GM21717 (cell line): Measurements from ENCODE around the gene DVL1.

Source experiments
- ATAC-seq: cut with Tn5 transposase; IDR thresholded peaks from one replicate; pipeline ENCODE4 v1.9.1; 2021; ENCODE audit warnings: mild to moderate bottlenecking, moderate library complexity; ENCODE audit not compliant: unreplicated experiment

The DVL1 gene

DNA sequence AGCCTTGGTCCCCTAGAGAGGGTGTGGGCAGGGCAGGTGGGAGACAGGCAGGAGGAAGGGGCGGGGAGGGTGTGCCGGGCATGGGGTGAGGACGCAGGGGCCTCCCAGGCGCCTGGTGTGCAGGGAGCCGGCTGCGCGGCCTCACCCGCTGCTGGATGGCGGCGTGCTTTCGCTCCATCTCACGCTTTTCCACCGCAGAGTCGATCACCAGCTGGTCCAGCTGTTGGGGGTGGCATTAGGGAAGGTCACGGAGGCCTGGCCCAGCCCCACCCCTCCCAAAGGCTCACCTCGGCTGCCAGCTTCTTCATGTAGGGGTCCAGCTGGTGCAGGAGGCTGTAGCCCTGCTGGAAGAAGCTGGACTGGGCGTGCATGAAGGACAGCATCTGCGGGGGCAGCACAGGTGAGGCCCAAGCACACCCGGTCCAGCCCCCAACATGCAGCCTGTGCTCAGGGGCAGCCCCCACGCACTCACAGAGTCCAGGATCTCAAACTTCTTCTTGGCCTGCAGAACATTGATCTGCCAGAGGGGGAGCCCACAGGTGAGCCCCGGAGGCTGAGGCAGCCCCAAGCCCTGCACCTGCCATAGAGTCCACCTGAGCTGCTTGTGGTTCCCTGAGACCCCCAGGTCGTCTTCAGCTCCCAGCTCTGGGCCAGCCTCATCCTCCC lies 49.4 kb downstream of the DVL1 start:
- ATAC-seq = no peak

DNA sequence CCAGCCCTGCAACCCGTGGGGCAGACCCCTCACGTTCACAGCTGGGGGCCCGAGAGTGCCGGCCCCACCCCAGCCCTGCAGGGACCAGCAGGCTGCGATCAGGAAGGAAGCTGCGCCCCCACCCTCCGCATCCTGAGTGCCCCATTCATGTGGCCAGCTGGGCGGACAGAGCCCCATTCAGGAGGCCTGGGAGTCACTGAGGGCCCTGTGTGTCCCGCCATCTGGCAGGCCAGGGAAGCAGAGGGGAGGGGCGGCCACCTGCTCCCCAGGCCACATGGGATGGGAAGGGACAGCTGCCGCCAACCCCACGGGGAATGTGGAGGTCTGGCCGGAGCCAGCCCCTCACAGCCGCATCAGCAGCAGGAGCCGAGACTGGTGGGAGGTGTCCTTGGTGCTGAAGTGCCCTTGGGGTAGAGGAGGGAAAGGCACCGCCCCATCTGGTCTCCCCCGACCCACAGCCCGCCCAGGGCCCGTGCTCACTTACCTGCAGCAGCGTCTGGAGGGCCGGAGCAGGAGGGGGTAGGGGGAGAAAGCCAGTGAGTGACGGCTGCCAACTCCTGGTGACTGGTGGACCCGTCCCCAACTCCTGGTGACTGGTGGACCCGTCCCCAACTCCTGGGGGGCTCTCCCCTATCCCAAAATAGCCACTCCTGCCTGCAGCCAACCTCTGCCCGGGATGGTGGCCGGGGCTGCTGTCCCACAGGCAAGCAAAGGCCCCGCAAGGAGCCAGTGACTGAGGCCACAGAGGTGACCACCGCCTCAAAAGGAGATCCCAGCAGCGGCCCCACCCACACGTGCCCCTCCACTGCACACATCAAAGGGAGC lies 50.1 kb downstream of the DVL1 start:
- no peak for ATAC-seq

DNA sequence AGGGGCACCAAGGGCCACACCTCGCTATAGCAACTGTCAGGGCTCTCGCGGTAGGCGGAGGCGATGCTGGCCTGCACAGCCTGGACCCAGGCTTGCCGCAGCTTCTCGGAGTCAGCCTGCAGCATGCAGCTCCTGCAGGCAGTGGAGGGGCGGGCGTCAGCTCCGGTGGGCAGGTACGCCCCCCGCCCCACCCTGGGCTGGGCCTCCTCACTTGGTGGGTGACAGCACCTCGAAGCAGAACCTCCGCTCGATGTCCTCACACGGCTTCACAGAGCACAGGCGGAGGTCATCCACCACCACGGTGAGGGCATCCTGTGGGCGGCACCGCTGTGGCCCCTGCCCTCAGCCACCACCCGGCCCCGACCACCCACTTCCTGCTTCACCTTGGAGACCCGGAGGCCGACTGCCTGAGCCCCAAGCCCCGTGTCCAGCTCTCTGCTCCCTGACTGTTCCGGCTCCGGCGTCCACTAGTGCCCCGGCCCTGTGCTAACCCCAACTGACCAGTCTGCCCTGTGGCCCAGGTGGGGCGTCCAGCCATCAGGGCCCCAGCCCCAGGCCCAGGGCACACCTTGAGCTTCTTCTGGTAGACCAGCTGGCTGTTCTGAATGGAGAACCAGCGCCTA lies 51.3 kb downstream of the DVL1 start:
- no peak for ATAC-seq

DNA sequence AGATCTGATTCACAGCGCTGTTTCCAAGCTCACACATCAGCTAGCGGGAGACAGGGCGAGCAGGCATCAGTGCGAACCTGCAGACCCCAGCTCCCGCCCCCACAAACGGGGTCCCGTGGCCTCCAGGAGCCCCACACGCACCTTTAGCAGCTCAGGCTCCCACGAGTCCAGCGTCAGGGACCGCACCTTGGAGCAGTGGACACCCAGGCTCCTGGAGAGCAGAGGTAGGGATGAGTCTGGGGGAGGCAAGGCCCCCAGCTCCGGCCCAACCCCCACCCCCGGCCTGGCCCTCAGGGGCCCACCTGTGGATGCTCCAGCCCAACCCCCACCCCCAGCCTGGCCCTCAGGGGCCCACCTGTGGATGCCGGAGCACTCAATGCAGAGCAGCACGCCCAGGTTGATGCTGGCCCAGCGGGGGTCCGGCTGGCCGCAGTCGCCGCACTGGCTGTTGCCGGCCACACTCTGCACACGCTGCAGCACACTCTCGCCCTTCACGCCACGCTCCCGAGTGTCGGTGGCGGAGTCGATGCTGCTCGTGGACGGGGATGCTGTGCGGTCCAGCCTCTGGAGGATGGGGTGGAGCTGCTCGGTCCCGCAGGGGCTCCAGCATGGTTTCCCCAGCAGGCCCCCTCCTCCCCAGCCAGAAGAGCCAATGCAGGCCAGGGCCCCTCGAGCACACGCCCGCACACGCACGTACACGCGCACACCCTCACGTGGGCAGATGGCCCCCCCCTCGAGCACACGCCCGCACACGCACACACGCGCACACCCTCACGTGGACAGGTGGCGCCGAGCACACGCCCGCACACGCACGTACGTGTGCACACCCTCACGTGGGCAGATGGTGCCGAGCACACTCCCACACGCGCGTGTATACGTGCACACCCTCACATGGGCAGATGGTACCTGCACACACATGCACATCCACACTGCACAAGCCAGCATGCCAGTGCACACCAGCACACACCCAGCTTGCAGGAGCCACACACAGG lies 52.9 kb downstream of the DVL1 start:
- ATAC-seq = no peak

DNA sequence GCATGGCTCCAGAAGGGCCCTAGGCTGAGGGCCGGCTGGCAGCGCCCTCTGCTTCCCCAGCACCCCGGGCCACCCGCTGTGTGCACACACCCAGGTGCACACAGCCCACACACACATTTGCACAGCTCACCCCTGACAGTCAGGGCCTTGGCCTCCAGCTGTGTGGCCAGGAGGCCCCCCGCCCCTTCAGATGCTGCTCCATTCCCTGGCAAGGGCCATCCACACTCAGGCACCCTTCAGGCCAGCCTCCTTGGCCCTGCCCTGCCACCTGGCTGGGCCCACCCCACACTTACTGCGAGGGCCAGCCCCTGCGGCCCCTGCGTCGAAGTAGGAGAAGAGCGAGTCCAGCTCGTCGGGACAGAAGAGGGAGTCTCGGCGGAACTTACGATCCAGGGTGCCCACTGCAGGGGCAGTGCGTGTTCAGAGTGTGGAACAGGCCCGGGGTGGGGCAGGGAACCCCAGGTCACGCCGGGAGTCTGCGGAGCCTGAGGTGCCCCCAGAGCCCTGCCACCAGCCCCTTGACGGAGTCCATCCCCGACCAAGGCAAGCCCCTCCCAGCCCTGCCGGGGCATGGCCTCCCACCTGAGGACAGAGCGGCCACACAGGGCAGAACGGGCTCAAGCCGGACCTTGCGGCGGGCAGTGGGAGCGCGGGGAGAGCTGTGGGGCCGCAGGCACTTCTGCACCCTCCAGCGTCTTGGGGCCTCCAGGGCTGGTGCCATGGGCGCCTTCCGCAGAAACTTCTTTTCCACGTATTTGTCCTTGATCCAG lies 53.9 kb downstream of the DVL1 start:
- no peak for ATAC-seq

DNA sequence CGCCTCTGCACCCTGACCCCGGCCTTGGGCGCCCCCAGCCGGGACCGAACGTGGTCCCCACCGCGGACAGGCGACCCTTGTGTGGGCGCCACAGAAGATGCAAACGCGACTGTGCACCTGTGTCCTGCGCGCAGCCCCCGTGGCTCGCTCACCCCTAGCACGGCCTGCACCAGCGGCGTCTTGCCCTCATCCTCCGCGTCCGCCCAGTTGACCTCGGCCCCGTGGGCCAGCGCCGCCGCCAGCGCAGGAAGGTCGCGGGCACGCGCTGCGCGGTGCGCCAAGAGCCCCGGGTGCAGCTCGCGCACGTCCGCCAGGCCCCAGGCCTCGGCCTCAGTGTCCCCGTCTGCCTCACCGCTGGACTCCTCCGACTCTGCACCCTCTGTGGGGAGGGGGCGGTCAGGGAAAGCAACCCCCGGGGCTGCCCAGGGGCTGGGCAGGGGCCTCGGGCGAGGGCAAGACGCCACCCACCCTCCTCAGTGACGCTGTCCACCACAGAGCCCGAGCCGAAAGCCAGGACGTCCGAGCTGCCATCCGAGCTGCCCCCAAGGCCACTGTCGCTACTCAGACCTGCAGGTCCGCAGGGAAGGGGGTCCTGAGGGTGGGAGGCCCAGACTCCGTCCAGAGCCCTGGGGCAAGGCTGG lies 54.8 kb downstream of the DVL1 start:
- no peak for ATAC-seq

DNA sequence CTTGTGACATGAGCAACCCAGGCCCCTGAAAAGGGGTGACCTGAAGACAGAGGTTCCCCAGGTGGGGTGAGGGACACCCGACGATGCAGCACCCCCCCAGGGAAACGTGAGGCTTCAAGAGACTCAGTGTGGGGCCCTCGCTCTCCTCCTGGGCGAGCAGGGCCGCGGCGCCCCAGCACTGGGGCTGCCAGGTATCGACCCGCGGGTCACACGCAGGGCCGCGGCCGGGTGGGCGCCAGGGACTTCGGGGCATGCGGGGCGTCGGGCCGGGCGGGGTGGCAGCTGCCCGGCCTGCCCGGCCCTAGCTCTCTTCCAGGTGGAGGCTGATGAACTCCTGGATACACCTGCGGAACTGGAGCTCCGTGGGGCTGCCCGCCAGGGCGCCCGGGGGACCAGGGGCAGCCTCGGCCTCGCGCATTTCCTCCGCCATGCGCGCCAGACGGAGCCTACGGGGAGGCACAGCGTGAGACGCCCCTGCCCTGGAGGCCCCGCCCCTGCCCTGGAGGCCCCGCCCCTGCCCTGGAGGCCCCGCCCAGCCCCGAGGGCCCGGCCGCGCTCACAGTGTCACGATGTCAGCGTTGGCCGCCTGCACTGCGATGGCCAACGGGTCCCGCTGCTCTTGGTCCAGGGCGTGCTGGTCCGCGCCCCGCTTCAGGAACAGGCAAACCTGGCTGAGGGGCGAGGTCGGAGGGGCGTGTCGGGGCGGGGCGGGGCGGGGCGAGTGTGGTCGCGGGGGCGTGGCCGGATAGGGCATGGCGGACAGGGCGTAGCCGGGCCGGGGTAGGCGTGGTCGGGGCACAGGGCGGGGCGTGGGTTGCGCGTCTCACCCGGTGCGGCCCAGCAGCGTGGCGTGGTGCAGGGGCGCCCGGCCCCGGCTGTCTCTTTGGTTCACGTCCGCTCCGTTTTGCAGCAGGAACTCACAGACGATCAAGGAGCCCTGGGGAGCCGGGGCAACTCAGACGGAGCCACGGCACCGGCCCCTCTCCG lies 55.7 kb downstream of the DVL1 start:
- no peak for ATAC-seq

DNA sequence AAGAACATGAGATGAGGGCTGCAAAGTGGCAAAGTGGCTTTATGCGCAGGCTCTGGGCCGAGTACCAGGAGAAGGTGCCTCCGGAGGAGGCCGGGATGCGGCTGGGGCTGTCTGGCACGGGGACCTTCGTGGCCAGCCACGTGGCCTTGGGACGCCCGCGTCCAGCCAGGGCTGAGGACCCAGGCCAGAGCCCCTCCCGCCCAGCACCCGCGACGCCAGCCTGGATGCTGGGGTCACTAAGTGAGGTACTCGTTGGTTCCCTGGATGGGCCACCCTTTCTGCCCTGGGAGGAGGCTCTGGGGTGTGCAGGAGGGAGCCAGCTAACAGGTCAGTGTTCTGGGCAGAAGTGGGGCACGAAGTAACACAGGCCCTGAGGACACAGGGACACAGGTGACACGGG lies 56.4 kb downstream of the DVL1 start:
- no peak for ATAC-seq

DNA sequence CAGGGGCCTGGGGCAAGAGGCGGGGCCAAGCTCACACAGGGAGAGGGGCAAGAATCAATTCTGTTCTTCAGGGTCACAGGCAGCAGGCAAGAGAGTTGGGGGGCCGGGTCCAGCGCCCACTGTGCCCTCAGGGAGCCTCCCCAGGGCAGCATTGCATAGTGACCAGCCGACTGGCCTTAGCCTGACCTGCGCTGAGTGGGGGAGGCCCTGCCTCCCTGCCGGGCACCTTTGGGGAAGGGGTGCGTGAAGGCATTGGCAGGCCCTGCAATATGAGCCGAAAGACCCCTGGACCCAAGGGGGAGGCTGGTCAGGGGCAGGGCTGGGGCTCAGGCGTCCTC lies 56.8 kb downstream of the DVL1 start:
- no peak for ATAC-seq

DNA sequence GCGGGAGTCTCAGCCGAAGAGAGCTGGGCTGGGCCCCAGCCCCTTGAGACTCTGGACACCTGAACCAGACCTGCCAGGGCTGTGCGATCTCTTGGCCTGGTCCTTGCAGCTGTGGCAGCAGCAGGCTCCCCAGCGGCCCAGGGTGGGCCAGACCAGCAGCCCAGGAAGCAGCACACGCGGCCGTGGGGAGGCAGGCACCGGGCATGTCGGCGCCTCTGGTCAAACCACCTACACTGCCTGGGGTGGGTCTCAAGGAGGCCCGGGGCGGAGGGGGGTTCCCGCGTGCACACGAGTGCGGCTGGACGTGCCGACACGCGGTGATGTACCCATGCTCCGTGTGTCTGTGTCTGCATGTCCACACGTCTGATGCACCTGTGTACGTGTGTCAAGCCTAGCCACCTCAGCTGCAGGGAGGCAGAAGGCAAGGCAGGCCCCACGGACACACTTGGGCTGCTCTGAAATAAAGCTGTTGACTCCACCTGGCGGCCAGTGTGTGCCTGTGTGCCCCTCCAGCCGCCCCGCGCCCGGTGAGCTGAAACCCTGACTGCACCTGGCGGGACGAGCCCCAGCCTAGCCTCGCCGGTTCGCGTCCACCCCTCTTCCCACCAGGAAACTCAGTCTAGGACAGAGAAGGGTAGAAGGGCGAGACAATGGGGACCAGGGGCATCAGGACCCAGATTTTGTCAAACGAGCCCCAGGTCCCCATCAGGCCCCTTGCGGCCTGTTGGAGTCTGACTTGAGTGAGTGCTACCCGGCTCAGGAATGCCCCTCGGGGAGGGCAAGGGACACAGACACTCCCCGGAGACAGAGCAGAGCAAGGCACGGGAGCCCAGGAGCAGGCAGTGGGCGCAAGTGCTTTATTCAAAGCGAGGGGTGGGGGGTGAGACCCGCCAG lies 57.4 kb downstream of the DVL1 start:
- ATAC-seq = no peak

DNA sequence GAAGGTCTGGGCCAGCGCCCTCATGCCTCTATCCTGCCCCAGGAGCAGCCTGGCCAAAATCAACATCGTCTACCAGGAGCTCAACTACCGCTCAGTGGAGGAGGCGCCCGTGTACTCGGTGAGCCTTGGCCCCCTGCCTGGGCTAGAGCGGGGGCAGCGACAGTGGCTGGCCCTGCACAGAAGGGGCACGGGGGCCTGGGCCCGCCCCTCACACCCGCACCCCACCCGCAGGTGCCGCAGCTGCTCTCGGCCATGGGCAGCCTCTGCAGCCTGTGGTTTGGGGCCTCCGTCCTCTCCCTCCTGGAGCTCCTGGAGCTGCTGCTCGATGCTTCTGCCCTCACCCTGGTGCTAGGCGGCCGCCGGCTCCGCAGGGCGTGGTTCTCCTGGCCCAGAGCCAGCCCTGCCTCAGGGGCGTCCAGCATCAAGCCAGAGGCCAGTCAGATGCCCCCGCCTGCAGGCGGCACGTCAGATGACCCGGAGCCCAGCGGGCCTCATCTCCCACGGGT lies 58.1 kb downstream of the DVL1 start:
- no peak for ATAC-seq

DNA sequence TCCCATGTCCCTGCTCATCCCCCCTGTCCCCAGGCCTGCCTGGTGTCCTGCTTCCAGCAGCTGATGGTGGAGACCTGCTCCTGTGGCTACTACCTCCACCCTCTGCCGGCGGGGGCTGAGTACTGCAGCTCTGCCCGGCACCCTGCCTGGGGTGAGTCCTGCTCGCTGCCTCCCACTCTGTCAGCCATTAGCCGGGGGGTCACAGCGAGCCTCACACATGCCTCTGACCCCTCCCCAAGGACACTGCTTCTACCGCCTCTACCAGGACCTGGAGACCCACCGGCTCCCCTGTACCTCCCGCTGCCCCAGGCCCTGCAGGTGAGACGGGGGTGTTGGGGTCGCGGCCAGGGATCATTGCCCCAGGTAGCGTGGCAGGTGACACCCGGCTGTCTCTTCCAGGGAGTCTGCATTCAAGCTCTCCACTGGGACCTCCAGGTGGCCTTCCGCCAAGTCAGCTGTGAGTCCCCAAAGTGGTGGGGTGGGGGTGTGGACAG lies 58.9 kb downstream of the DVL1 start:
- no peak for ATAC-seq

DNA sequence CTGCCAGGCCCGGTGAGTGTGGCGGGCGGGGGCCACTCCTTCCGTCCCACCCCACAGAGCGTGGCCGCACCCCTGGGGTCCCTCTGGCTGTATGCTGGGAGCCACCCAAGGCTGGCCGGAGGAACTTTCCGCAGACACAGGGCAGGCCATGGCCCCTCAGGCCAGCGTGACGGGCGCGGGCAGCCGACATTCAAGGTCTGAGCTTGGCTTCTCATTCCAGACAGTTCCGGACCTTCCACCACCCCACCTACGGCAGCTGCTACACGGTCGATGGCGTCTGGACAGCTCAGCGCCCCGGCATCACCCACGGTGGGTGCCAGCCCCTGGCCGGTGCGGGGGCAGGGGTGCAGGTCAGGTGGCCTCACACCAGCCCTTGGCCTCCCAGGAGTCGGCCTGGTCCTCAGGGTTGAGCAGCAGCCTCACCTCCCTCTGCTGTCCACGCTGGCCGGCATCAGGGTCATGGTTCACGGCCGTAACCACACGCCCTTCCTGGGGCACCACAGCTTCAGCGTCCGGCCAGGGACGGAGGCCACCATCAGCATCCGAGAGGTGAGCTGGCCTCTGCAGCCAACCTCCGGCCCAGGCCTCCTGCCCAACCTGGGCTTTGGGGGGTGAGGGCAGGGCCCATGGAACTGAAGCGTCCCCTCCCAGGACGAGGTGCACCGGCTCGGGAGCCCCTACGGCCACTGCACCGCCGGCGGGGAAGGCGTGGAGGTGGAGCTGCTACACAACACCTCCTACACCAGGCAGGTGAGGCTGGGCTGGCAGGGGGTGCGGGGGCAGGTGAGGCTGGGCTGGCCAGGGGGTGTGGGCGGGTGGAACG lies 61.7 kb downstream of the DVL1 start:
- no peak for ATAC-seq

DNA sequence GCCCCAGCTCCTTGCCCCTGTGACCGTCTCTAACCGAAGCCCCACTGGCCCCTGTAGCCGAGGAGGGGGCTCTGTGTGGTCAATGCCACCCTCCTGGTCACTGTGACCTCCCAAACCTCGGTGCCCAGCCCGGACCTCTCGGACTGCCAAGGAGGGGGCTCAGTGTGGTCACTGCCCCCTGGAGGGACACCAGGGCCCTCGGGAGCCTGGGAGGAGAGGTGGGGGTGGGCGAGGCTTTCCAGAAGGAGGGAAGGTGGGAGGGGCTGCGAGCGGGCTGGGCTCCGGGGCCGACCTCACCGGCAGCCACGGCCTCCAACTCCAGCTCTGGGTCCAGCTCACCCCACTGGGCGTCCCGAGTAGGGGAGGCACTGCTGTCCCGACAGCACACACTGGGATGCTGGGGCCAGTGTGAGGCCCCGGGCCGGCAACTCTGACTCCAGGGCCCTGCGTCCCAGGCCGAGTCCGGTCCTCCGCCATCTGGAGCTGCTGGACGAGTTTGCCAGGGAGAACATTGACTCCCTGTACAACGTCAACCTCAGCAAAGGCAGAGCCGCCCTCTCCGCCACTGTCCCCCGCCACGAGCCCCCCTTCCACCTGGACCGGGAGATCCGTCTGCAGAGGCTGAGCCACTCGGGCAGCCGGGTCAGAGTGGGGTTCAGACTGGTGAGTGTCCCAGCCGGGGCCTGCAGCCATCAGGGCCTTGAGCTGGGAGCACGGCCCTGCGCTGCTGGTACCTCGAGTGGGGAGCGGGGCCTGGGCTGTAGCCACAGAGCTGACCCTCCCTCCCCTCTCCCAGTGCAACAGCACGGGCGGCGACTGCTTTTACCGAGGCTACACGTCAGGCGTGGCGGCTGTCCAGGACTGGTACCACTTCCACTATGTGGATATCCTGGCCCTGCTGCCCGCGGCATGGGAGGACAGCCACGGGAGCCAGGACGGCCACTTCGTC lies 62.6 kb downstream of the DVL1 start:
- no peak for ATAC-seq

DNA sequence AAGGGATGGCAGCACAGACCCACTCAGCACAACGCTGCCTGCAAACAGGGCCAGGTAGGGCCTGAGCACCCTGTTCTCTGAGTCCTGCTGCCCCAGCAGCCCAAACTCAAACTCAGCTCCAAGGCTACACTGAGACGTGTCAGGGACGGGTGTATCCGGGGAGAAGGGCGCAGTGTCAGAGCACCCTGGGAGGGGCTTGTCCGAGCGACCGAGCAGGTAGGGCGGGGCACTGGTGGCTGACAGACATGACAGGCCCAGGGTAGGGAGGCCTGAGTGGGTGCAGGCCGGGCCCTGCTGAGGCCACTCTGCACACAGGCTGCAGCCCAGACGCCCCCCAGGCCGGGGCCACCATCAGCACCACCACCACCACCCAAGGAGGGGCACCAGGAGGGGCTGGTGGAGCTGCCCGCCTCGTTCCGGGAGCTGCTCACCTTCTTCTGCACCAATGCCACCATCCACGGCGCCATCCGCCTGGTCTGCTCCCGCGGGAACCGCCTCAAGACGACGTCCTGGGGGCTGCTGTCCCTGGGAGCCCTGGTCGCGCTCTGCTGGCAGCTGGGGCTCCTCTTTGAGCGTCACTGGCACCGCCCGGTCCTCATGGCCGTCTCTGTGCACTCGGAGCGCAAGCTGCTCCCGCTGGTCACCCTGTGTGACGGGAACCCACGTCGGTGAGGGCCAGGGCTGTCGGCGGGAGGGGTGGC lies 63.5 kb downstream of the DVL1 start:
- no peak for ATAC-seq
